A673 (cell line): ENCODE measurements around the gene VAV3. TPM values are rescaled to one million over a fixed set of nuclear protein-coding genes. Genes with fewer than 3 reads are reported as not detected.

Experiments
- BruUV-seq: library from RNA; stranded (reverse); fragments of 400-500 nt; replicated peaks from 2 replicates; lab custom pipeline; 2021; lab: Mats Ljungman, UMichigan
- CTCF ChIA-PET: fragments of 300-600 bp; sonication (Branson Sonifier 250); formaldehyde crosslinking; loops from one replicate; lab custom pipeline; 2022; ENCODE audit warnings: antibody characterized with exemption; lab: Charles Lee
- POLR2A ChIA-PET: fragments of 300-600 bp; sonication (Branson Sonifier 250); formaldehyde crosslinking; loops from one replicate; lab custom pipeline; 2022; ENCODE audit warnings: antibody characterized with exemption; ENCODE audit not compliant: low non-redundant PET; lab: Charles Lee
- DNase-seq: peaks from one replicate; pipeline ENCODE4 v3.0.0-alpha.2; 2015; ENCODE audit warnings: low spot score
- H3K27ac ChIP-seq: fragments of 200-600 bp; sonication (generic); 2 replicates; pipeline ENCODE4 v1.5.1; 2016; ENCODE audit warnings: mixed run types, low read depth, mild to moderate bottlenecking, mixed read lengths, antibody characterized with exemption, low read length; ENCODE audit not compliant: poor library complexity, severe bottlenecking
- H3K27me3 ChIP-seq: fragments of 200-600 bp; sonication (generic); replicated peaks from 2 replicates; pipeline ENCODE4 v1.6.1; 2017; ENCODE audit warnings: mixed run types, low read depth, mild to moderate bottlenecking, mixed read lengths, antibody characterized with exemption, low read length; ENCODE audit not compliant: insufficient read depth, poor library complexity
- H3K36me3 ChIP-seq: fragments of 200-600 bp; sonication (generic); 2 replicates; pipeline ENCODE4 v1.6.1; 2016; ENCODE audit warnings: mixed run types, mild to moderate bottlenecking, mixed read lengths, antibody characterized with exemption, low read length; ENCODE audit not compliant: insufficient read depth, poor library complexity, severe bottlenecking
- H3K4me1 ChIP-seq: fragments of 200-600 bp; sonication (generic); 2 replicates; pipeline ENCODE4 v1.6.1; 2017; ENCODE audit warnings: mixed run types, mild to moderate bottlenecking, mixed read lengths, antibody characterized with exemption, low read length; ENCODE audit not compliant: insufficient read depth, poor library complexity, severe bottlenecking
- H3K4me3 ChIP-seq: fragments of 200-600 bp; sonication (generic); 2 replicates; pipeline ENCODE4 v1.5.1; 2016; ENCODE audit warnings: low read depth, mixed run types, mild to moderate bottlenecking, mixed read lengths, low read length; ENCODE audit not compliant: poor library complexity, severe bottlenecking
- H3K9me3 ChIP-seq: fragments of 200-600 bp; sonication (generic); 2 replicates; pipeline ENCODE4 v1.6.1; 2016; ENCODE audit warnings: mixed run types, low read depth, mild to moderate bottlenecking, mixed read lengths, antibody characterized with exemption, low read length; ENCODE audit not compliant: poor library complexity, severe bottlenecking
- CTCF ChIP-seq: fragments of 300-800, 200-600 bp; sonication (generic); conservative IDR thresholded peaks from 2 replicates; pipeline ENCODE4 v1.5.1; 2017; ENCODE audit warnings: low read depth, mild to moderate bottlenecking, antibody characterized with exemption, low read length, moderate library complexity, mixed read lengths
- EZH2 ChIP-seq: fragments of 200-600 bp; sonication (generic); IDR thresholded peaks from 2 replicates; pipeline ENCODE4 v1.6.1; 2017; ENCODE audit warnings: borderline replicate concordance, low read depth, mild to moderate bottlenecking, mixed read lengths, antibody characterized with exemption, low read length; ENCODE audit not compliant: poor library complexity, severe bottlenecking
- intact Hi-C: fragments of 100-400 bp; cut with micrococcal nuclease; formaldehyde crosslinking; loops from one replicate; pipeline ENCODE4 v1.10.0; 2022; ENCODE audit not compliant: unreplicated experiment
- total RNA-seq: library from RNA; stranded (reverse); gene quantifications from 2 replicates; pipeline ENCODE4 v1.2.3, GENCODE V29; 2021

VAV3 gene
- total RNA-seq, 1 experiment from 2014 or later: 0.30 TPM

- ChIA-PET POLR2A (no interaction called here), CTCF (no interaction called here)
- TF ChIP-seq CTCF (no peak), EZH2 (no peak)
- BruUV-seq: no TSS peak
- Histone ChIP-seq H3K27ac (no peak overlapping the region), H3K27me3 (no peaks in the 10 kb centered on the region), H3K36me3 (no peaks in the 10 kb centered on the region), H3K4me3 (no peak overlapping the region), H3K9me3 (no peaks in the 10 kb centered on the region), H3K4me1 (no peaks in the 10 kb centered on the region)
- DNase-seq: no peak
- intact Hi-C loops: no loop called here
Observed at GRCh38 chr1:107707111-107707510, 257.9 kb downstream of the VAV3 start.

GRCh38 chr1:107706182-107706581 is 258.8 kb downstream of the VAV3 start:
- ChIA-PET POLR2A (no interaction called here), CTCF (interaction anchor here (0.5 kb wide), 1 partner anchor 42 kb away, joined by 3 read pairs; no protein-coding TSS in a partner anchor)
- Histone ChIP-seq H3K27ac (no peak overlapping the region), H3K9me3 (no peaks in the 10 kb centered on the region), H3K4me1 (no peaks in the 10 kb centered on the region), H3K27me3 (no peaks in the 10 kb centered on the region), H3K36me3 (no peaks in the 10 kb centered on the region), H3K4me3 (no peak overlapping the region)
- TF ChIP-seq EZH2: no peak
- no peak for TF ChIP-seq CTCF
- DNase-seq: no peak
- intact Hi-C loops: no loop called here
- BruUV-seq: no TSS peak

GRCh38 chr1:107704911-107705310 is 260.1 kb downstream of the VAV3 start:
- Histone ChIP-seq H3K4me1 (no peaks in the 10 kb centered on the region), H3K27me3 (no peaks in the 10 kb centered on the region), H3K27ac (no peak overlapping the region), H3K9me3 (no peaks in the 10 kb centered on the region), H3K4me3 (no peak overlapping the region), H3K36me3 (no peaks in the 10 kb centered on the region)
- POLR2A ChIA-PET: no interaction called here
- intact Hi-C loops: loop anchor here (5.0 kb wide), 1 partner anchor 47 kb away; no protein-coding TSS in a partner anchor
- DNase-seq: no peak
- no TSS peak for BruUV-seq
- TF ChIP-seq EZH2: no peak
- TF ChIP-seq CTCF: no peak
- CTCF ChIA-PET: no interaction called here
